GM23338 (cell line): Measurements from ENCODE around the gene SMYD3.

Experiments used
- CTCF ChIP-seq, 2 experiments: fragments of 200-600 bp in 1 of 2; sonication (generic) in 1 of 2; conservative IDR thresholded peaks; 2 replicates each; pipeline versions ENCODE4 v1.5.1 to v1.6.1; 2016 to 2017; ENCODE audit warnings: antibody characterized with exemption in 2 of 2, low read depth in 2 of 2, mild to moderate bottlenecking in 2 of 2, moderate library complexity in 1 of 2
- ETS1 ChIP-seq: IDR thresholded peaks from 2 replicates; pipeline ENCODE4 v1.6.1; 2016; ENCODE audit warnings: antibody characterized with exemption
- EZH2 ChIP-seq: fragments of 200-600 bp; sonication (generic); IDR thresholded peaks from one replicate; pipeline ENCODE4 v1.8.0; 2017; ENCODE audit warnings: antibody characterized with exemption, mild to moderate bottlenecking, low read depth; ENCODE audit not compliant: unreplicated experiment
- EZH2phosphoT487 ChIP-seq: fragments of 200-600 bp; sonication (generic); IDR thresholded peaks from one replicate; pipeline ENCODE4 v1.8.1; 2018; ENCODE audit warnings: antibody characterized with exemption; ENCODE audit not compliant: unreplicated experiment
- NANOG ChIP-seq: IDR thresholded peaks from 2 replicates; pipeline ENCODE4 v1.6.1; 2016; ENCODE audit warnings: antibody characterized with exemption, borderline replicate concordance
- POLR2AphosphoS5 ChIP-seq: IDR thresholded peaks from 2 replicates; pipeline ENCODE4 v1.6.1; 2016; ENCODE audit warnings: antibody characterized with exemption, low read depth
- TF ChIP-seq, protein P1 (sequence below): IDR thresholded peaks from one replicate; pipeline ENCODE4 v1.6.1; 2018; ENCODE audit warnings: antibody characterized with exemption; ENCODE audit not compliant: unreplicated experiment

GRCh38 chr1:246295968-246296367 is 211.1 kb downstream of the SMYD3 start:
- TF ChIP-seq CTCF (conservative IDR thresholded peaks at IDR 0.05; ENCODE audit: low read depth in 2 of 2) (no peak), EZH2phosphoT487 (no peak), POLR2AphosphoS5 (no peak), NANOG (no peak), ETS1 (no peak), EZH2 (no peak)
- TF ChIP-seq, protein P1, sequence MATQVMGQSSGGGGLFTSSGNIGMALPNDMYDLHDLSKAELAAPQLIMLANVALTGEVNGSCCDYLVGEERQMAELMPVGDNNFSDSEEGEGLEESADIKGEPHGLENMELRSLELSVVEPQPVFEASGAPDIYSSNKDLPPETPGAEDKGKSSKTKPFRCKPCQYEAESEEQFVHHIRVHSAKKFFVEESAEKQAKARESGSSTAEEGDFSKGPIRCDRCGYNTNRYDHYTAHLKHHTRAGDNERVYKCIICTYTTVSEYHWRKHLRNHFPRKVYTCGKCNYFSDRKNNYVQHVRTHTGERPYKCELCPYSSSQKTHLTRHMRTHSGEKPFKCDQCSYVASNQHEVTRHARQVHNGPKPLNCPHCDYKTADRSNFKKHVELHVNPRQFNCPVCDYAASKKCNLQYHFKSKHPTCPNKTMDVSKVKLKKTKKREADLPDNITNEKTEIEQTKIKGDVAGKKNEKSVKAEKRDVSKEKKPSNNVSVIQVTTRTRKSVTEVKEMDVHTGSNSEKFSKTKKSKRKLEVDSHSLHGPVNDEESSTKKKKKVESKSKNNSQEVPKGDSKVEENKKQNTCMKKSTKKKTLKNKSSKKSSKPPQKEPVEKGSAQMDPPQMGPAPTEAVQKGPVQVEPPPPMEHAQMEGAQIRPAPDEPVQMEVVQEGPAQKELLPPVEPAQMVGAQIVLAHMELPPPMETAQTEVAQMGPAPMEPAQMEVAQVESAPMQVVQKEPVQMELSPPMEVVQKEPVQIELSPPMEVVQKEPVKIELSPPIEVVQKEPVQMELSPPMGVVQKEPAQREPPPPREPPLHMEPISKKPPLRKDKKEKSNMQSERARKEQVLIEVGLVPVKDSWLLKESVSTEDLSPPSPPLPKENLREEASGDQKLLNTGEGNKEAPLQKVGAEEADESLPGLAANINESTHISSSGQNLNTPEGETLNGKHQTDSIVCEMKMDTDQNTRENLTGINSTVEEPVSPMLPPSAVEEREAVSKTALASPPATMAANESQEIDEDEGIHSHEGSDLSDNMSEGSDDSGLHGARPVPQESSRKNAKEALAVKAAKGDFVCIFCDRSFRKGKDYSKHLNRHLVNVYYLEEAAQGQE, result no peak
